ENCODE results near the gene MORN3. TPM values are rescaled to one million over a fixed set of nuclear protein-coding genes. Genes with fewer than 3 reads are reported as not detected.

MORN3 gene, protein sequence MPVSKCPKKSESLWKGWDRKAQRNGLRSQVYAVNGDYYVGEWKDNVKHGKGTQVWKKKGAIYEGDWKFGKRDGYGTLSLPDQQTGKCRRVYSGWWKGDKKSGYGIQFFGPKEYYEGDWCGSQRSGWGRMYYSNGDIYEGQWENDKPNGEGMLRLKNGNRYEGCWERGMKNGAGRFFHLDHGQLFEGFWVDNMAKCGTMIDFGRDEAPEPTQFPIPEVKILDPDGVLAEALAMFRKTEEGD
- total RNA-seq (2021), result 0.37 to 0.80 TPM (median 0.50 TPM) in 3 replicates
- Bru-seq, nascent RNA, result percentile 25 among the genes with signal in this experiment
- long read RNA-seq, experiment 1, result 0 reads
- long read RNA-seq, experiment 2, partial matches to known transcripts, result 0 of 1 reads
- long read RNA-seq, experiment 2, other reads (novel, unspliced or antisense), result 1 of 1 reads
- long read RNA-seq, experiment 3, partial matches to known transcripts, result 0 of 1 reads
- long read RNA-seq, experiment 3, other reads (novel, unspliced or antisense), result 1 of 1 reads

DNA sequence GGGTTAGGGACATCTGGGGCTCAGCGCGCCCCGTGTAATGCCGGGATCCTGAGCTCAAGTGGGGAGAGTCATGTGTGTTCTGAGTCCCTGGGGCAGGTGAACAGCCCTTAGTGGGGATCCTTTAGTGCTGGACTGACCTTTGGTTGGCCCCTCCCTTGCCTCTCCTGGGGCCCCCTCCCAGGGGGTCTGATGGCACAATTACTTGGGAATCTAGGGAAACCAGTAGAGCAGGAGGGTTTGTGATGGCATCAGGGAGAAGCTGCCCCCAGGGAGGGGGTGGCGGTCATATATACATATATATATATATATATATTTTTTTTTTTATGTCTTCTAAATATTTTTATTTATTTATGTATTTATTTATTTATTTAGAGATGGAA, at the start of gene MORN3:
Gene MORN3 (minus strand): TSS at position 134 of the 380 bp plus-strand sequence. CDS start 171 bp downstream, outside the sequence.
- TF ChIP-seq KAT7 (CRISPR knock-in tag; IDR thresholded peaks at IDR 0.05; ENCODE audit: borderline replicate concordance) (no peak), MYBL2 (CRISPR knock-in tag; IDR thresholded peaks at IDR 0.05) (no peak), ATF1 (CRISPR knock-in tag; IDR thresholded peaks at IDR 0.05) (no peak), ZBTB21 (CRISPR knock-in tag; IDR thresholded peaks at IDR 0.05; ENCODE audit: borderline replicate concordance) (no peak), SMAD3 (CRISPR knock-in tag; IDR thresholded peaks at IDR 0.05; ENCODE audit: borderline replicate concordance) (no peak)
- ChIA-PET POLR2A (interaction anchor here (0.5 to 1.5 kb wide), 3 partner anchors 43 to 173 kb away, joined by 4 to 7 read pairs (median 4); no protein-coding TSS in a partner anchor), CTCF (interaction anchor here (1.2 to 4.2 kb wide), 12 partner anchors 11 to 269 kb away, joined by 3 to 77 read pairs (median 8); partner anchors contain the start of genes KDM2B and ORAI1)
- Mint-ChIP-seq H3K36me3 (peaks cover 5% of the 10 kb centered on the region; the same call in 1 of the 2 replicates), H3K27ac (peak within 1 kb of the TSS; percentile 53; the same call in 1 of the 2 replicates), H3K4me3 (no peak within 1 kb of the TSS), H3K27me3 (ENCODE audit: low read depth) (no peaks in the 10 kb centered on the region; the same call in 1 of the 2 replicates), H3K9me3 (no peaks in the 10 kb centered on the region), H3K4me1 (peaks cover 29% of the 10 kb centered on the region)
- ATAC-seq (no peak), DNase-seq (ENCODE audit: low spot score) (no peak)

- Mint-ChIP-seq H3K4me1 (peaks cover 28% of the 10 kb centered on the region), H3K36me3 (peaks cover 17% of the 10 kb centered on the region), H3K27me3 (ENCODE audit: low read depth) (no peaks in the 10 kb centered on the region), H3K4me3 (no peak overlapping the region), H3K9me3 (no peaks in the 10 kb centered on the region), H3K27ac (no peak overlapping the region)
- CTCF ChIA-PET, result interaction anchor here (1.2 to 1.6 kb wide), 2 partner anchors 56 to 75 kb away, joined by 4 to 5 read pairs; partner anchors contain the start of gene RHOF
- POLR2A ChIA-PET, result interaction anchor here (0.6 to 1.0 kb wide), 3 partner anchors 32 to 142 kb away, joined by 3 to 6 read pairs (median 3); no protein-coding TSS in a partner anchor
- DNase-seq (ENCODE audit: low spot score), result no peak
- no peak for TF ChIP-seq FOXP4 (CRISPR knock-in tag; IDR thresholded peaks at IDR 0.05)
- TF ChIP-seq, protein P1, sequence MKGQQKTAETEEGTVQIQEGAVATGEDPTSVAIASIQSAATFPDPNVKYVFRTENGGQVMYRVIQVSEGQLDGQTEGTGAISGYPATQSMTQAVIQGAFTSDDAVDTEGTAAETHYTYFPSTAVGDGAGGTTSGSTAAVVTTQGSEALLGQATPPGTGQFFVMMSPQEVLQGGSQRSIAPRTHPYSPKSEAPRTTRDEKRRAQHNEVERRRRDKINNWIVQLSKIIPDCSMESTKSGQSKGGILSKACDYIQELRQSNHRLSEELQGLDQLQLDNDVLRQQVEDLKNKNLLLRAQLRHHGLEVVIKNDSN (CRISPR knock-in tag; IDR thresholded peaks at IDR 0.05), result peak; percentile 69
- peak; percentile 71 for TF ChIP-seq USF2 (CRISPR knock-in tag; IDR thresholded peaks at IDR 0.05)
- no peak for TF ChIP-seq ESRRA (CRISPR knock-in tag; IDR thresholded peaks at IDR 0.05; ENCODE audit: borderline replicate concordance)
- no peak for TF ChIP-seq SOX15 (CRISPR knock-in tag; IDR thresholded peaks at IDR 0.05)
- no peak for TF ChIP-seq STAT6 (CRISPR knock-in tag; conservative IDR thresholded peaks at IDR 0.05; ENCODE audit: low read depth)
- 0 out of 2 replicates have a peak, but pooled peaks have one; percentile 41 for ATAC-seq
Observed at GRCh38 chr12:121718653-121719239, 49.3 kb upstream of the MORN3 start.

All from WTC11 (cell line).